ENCODE measurements around the gene LYPD6B. TPM values are rescaled to one million over a fixed set of nuclear protein-coding genes. Genes with fewer than 3 reads are reported as not detected.

LYPD6B gene
- total RNA-seq, 2 donors from 2014 or later, result not detected

DNA sequence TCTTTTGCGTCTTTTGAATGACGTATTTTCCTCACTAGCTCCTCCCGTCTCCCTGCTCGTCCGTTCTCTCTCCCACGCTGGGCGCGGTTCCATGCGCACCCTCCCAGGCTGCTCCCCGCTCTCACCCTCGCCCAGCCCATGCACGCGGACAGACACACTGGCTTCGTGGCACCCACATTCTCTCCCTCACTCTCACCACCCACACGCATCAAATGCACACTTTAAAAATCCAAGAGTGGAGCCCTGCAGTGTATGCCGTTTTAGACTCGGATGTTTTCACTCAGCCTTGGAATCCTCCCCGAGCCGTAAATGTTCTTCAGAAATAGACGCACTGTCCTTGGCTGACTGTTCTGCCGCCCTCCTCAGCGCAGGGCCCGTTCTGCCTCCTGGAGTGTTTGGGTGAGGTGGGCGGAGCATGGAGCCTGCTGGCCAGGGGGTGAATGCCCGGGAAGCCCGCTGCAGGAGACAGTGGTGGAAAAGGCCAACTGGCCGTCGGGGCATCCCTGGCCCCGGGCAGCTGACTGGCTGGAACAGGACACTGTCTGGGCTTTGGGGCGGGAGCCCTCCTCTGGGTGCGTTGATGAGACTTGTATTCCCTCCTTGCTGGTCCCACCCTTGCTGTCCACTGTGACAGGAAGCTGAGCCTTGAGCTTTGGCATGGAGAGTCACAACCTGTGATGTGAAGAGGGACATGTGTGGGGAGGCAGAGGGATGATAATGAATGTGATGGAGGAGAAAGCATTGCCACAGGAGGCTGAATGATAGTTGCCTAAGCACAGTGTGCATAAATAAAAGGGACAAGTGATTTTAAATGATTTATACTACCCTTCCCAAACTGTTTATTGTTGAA is 35.4 kb upstream of the LYPD6B start:
- peaks cover 12 to 15% of the 10 kb centered on the region in 2 donors for H3K27me3 Mint-ChIP-seq
- H3K36me3 Mint-ChIP-seq, result no peaks in the 10 kb centered on the region
- no peaks in the 10 kb centered on the region for H3K9me3 Mint-ChIP-seq

DNA sequence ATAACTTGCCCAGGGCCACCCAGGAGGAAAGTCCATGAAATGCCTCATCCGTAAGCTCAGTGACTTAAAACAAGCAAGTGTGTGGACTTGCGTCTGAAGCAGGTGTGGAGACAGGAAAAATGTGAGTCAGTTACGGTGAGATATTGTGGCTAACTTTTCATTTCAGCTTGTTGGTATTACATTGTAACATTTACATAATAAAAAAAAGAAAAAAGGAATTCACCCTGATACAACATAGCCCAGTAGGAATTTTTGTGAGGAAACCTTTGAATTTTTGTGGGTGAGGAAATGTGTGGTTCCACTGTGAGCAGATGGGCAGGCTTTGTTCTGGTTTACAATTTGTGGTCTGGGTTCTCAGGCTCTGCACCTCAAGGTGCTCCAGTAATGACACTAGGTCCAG is 33.7 kb upstream of the LYPD6B start:
- no peaks in the 10 kb centered on the region for H3K4me1 Mint-ChIP-seq (ENCODE audit: low read depth in 2 of 2)
- DNase-seq (ENCODE audit: low spot score), result no peak
- peaks cover 15% of the 10 kb centered on the region in 2 donors for H3K27me3 Mint-ChIP-seq
- ATAC-seq, result no peak
- no peak overlapping the region for H3K27ac Mint-ChIP-seq
- no peak overlapping the region for H3K4me3 Mint-ChIP-seq
- no peaks in the 10 kb centered on the region for H3K36me3 Mint-ChIP-seq
- no peaks in the 10 kb centered on the region for H3K9me3 Mint-ChIP-seq

More for the DNA sequence above, 35.4 kb upstream of the LYPD6B start:
- no peak for ATAC-seq
- H3K4me3 Mint-ChIP-seq, result no peak overlapping the region
- DNase-seq (ENCODE audit: low spot score), result no peak
- no peaks in the 10 kb centered on the region for H3K4me1 Mint-ChIP-seq (ENCODE audit: low read depth in 2 of 2)
- no peak overlapping the region for H3K27ac Mint-ChIP-seq

DNA sequence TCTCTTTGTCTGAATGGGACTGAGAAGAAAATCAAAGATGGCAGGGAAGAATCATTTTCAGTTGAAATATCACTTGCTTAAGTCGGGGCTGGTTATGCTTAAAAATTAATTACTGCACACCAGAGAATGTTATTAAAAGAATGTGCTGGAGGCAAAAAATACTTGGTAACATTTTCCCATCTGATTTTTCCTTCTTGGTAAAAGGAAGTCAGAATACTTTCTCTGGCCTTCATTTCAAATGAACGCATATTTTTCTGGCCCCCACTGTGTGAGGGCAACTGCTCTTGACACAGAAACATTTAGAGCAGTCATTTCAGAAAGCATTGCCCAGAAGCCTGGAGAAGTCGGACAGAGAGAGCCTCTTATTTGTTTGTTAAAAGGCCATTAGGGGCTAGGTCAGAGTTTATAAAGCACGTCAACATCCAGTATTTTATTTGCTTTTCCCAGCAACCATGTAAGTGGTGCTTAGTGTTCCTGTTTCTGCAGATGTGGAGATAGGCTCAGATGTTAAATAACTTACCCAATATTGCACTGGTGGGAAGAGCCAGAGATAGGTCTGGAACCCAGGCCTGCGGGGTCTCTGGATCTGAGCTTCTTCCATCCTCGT is 32.9 kb upstream of the LYPD6B start:
- Mint-ChIP-seq H3K4me3 (no peak overlapping the region), H3K27me3 (peaks cover 15% of the 10 kb centered on the region in 2 donors), H3K27ac (no peak overlapping the region), H3K4me1 (ENCODE audit: low read depth in 2 of 2) (no peaks in the 10 kb centered on the region), H3K9me3 (no peaks in the 10 kb centered on the region), H3K36me3 (no peaks in the 10 kb centered on the region)
- DNase-seq (ENCODE audit: low spot score) (no peak), ATAC-seq (no peak)

DNA sequence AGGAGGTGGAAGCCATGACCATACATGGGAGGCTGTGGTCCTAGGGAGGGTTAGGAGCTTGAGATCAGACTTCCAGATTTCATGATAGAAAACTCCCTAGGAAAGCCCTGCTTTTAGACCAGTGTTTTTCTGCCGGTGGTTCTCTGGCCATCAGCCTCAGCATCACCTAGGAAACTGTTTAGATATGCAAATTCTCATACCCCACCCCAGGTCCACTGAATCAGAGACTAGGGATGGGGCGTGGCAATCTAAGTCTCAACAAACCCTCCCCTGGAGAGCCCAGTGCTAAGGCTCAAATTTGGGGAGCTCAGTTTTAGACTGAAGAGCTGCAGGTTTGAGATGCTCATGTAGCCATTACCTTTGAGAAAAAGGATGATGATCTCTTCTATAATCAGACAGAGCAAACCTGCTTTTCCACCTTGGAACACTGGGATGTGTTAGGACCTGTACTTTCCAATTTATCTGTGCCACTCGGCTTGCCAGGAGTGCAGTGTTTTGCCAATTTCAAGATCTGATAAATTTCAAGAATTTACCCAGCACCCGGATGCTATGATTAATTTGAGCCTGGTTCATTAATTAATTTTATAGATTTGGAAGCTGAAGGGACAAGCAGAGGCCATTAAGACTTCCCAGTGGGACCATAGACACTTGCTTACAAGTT is 31.5 kb upstream of the LYPD6B start:
- Mint-ChIP-seq H3K9me3 (no peaks in the 10 kb centered on the region), H3K36me3 (no peaks in the 10 kb centered on the region)

DNA sequence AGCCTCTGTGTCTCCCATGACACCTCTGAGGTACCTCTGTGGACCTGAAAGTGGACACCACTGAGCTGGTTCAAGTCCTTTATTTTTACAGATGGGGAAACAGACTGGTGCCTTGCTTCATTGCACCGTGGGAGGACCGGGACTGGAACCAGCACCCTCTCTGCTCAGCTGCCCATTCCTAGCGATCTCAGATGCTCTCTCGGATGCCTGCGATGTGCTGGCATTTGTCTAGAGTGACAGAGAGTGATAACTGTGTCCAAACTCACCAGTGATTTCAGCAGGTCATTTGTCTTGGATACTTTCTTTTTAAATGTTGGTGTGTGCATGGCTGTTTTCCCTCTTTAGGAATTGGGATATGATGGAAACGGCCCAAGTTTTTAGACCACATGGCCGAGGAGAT is 30.1 kb upstream of the LYPD6B start:
- Mint-ChIP-seq H3K4me1 (ENCODE audit: low read depth in 2 of 2) (no peaks in the 10 kb centered on the region), H3K9me3 (no peaks in the 10 kb centered on the region), H3K36me3 (no peaks in the 10 kb centered on the region), H3K27ac (no peak overlapping the region), H3K4me3 (no peak overlapping the region), H3K27me3 (peaks cover 8 to 10% of the 10 kb centered on the region in 2 donors)
- ATAC-seq, result no peak
- DNase-seq (ENCODE audit: low spot score), result no peak

More for the DNA sequence above, 31.5 kb upstream of the LYPD6B start:
- H3K27ac Mint-ChIP-seq, result no peak overlapping the region
- no peaks in the 10 kb centered on the region for H3K4me1 Mint-ChIP-seq (ENCODE audit: low read depth in 2 of 2)
- H3K4me3 Mint-ChIP-seq, result no peak overlapping the region
- peaks cover 10 to 15% of the 10 kb centered on the region in 2 donors for H3K27me3 Mint-ChIP-seq
- DNase-seq (ENCODE audit: low spot score) (no peak), ATAC-seq (no peak)

DNA sequence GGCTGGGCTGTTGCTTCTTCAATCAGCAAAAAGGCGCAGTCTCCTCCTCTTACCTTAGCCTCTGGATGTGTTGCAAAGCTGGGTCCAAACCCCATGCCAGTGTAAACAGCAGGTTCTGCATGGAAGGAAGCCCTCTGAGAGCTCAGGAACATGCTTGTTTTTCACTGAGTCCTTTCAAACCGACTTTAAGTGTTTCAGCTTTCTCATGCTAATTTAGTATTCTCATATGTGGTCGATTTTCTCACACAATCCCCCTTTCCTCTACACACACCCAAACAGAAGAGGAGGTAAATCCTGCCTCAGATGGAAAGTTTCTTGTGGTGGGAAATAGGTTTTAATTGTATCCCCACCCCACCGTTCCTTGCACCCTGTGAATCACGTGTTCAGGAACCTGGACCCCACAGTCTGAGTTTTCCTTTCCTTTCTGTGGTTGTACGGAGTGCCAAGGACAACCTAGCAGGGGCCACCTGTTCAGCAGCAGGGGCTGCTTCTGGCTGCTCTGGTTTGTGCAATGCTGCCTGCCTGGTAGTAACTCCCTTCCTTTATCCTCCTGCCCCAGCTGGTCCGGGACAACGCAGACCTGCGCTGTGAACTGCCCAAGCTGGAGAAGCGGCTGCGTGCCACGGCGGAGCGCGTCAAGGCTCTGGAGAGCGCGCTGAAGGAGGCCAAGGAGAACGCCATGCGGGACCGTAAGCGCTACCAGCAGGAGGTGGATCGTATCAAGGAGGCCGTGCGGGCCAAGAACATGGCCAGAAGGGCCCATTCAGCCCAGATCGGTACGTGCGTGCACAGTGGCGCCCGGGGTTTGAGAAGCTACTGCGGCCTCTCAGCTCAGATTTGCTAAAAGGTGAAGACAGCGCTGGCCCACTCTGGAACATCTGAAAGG is 28.7 kb upstream of the LYPD6B start:
- Mint-ChIP-seq H3K27ac (no peak overlapping the region), H3K36me3 (no peaks in the 10 kb centered on the region), H3K27me3 (peaks cover 8 to 10% of the 10 kb centered on the region in 2 donors), H3K4me1 (ENCODE audit: low read depth in 2 of 2) (no peaks in the 10 kb centered on the region), H3K9me3 (no peaks in the 10 kb centered on the region), H3K4me3 (no peak overlapping the region)
- ATAC-seq (no peak), DNase-seq (ENCODE audit: low spot score) (no peak)

DNA sequence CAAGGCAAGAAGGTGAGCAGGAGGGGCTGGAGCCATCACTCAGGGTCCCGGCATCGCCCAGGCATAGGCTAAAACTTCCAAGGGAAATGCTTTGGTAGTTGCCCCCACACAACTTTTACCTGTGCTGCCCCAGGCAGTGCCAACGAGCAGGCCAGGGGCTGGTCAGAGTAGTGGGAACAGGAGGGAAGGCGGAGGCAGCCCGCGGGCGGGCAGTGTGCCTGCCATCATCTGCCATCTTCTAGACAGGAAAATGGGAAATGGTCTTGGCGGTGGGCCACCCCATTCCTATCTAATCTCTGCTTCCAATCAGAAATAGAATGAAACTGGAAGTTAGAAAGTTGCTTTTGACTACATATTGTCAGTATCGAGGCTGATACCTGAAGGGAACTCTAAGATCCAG is 26.0 kb upstream of the LYPD6B start:
- Mint-ChIP-seq H3K9me3 (no peaks in the 10 kb centered on the region), H3K27ac (no peak overlapping the region)
- DNase-seq (ENCODE audit: low spot score), result no peak

DNA sequence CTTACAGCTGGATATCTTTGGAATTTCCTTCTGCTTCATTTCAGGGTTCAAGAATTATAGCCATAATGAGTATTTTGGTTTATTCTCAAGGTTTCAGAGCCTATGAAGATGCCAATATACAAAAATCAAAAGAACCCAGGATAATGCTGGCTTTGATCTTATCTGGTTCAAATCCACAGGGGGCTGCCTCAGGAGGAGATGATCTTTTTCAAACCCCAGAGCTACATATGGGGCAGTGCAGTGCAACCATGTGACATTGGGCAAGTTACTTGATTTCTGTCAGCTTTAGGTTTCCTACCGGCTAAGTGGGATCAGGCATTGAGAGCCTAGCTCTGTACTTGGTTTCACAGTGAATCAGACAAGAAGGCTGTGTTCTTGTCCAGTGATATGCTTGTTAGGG is 23.0 kb upstream of the LYPD6B start:
- Mint-ChIP-seq H3K4me1 (ENCODE audit: low read depth in 2 of 2) (peaks cover 0 to 9% of the 10 kb centered on the region in 2 donors), H3K36me3 (no peaks in the 10 kb centered on the region), H3K27ac (no peak overlapping the region), H3K27me3 (peaks cover 17 to 23% of the 10 kb centered on the region in 2 donors), H3K4me3 (no peak overlapping the region), H3K9me3 (no peaks in the 10 kb centered on the region)
- ATAC-seq, result no peak
- no peak for DNase-seq (ENCODE audit: low spot score)

More for the DNA sequence above, 26.0 kb upstream of the LYPD6B start:
- H3K4me3 Mint-ChIP-seq, result no peak overlapping the region
- peaks cover 20 to 21% of the 10 kb centered on the region in 2 donors for H3K27me3 Mint-ChIP-seq
- peaks cover 0 to 9% of the 10 kb centered on the region in 2 donors for H3K4me1 Mint-ChIP-seq (ENCODE audit: low read depth in 2 of 2)
- no peak for ATAC-seq
- no peaks in the 10 kb centered on the region for H3K36me3 Mint-ChIP-seq

DNA sequence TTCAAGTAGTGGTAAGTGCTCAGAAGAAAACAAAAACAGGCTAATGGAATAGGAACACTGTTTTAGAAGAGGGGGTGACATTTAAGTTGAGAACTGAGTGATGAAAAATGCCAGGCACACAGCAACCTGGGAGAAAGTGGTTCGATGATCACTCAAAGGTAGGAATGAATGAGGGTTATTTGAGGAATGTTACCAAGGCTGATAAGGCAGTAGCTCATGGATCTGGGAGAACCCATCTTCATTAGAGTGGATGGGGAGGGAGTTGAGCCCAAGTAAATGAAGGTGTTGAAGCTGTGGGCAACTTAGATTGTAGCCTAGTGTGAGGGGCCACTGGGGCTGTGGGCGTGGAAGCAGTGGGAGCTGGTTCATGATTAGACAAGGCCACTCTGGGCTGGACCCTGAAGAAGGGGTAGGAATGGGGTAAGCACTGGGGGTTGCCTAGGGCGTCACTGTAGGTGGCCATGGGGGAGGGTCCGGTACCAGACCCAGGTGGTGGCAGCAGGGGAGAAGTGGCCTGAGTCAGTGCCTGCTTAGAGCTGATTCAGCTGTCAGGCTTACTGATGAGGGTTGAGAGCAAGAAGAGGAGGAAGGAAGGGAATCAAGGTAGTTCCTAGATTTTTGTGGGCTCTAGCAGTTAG is 22.5 kb upstream of the LYPD6B start:
- H3K27ac Mint-ChIP-seq, result no peak overlapping the region
- peak in 1 of 2 donors; percentile 52 for ATAC-seq
- H3K4me3 Mint-ChIP-seq, result no peak overlapping the region
- peaks cover 0 to 9% of the 10 kb centered on the region in 2 donors for H3K4me1 Mint-ChIP-seq (ENCODE audit: low read depth in 2 of 2)
- no peaks in the 10 kb centered on the region for H3K9me3 Mint-ChIP-seq
- no peaks in the 10 kb centered on the region for H3K36me3 Mint-ChIP-seq
- DNase-seq (ENCODE audit: low spot score), result no peak
- peaks cover 17 to 23% of the 10 kb centered on the region in 2 donors for H3K27me3 Mint-ChIP-seq

DNA sequence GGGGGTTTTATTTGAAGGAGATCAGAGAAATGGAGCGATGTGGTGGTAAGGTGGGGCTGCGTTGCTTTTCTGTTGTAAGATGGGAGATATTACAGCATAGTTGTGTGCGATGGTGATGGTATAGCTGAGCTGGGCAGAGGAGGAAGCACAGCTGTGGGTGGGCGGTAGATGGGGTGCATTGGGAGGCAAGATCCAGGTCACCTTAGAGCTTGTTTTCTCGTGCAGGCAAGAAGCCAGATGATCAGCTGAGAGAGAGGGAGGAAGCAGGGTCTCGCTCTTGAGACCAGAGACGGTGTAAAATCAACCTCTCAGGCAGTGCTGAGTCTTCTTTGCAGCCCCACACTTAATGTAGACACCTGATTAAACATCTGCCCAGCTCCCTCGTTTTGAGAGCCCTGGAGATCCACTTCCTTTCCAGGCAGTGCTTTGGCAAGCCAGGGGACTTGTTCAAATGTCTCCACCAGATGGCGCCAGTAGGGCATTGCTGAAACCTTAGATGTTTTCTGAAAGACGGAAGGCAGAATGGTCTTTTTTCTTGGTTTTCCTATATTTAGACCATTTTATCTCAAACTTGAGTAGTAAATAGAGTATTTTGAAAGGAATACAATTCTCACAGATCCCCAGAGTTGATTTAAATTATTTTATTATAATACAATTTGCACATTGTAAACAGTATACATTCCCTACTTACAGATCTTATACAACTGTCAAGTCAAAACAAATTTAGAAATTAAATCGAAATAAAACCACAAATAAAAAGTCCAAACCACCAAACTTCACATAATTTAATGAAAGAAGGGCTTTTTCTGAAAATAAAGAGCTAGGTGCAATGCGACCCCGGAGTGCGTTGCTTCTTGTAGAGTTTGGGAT is 21.1 kb upstream of the LYPD6B start:
- H3K4me3 Mint-ChIP-seq, result no peak overlapping the region
- peaks cover 17 to 23% of the 10 kb centered on the region in 2 donors for H3K27me3 Mint-ChIP-seq
- ATAC-seq (peak in 1 of 2 donors; percentile 63), DNase-seq (ENCODE audit: low spot score) (peak; percentile 75)
- H3K9me3 Mint-ChIP-seq, result no peaks in the 10 kb centered on the region
- no peaks in the 10 kb centered on the region for H3K36me3 Mint-ChIP-seq
- H3K4me1 Mint-ChIP-seq (ENCODE audit: low read depth in 2 of 2), result peaks cover 0 to 9% of the 10 kb centered on the region in 2 donors
- H3K27ac Mint-ChIP-seq, result no peak overlapping the region

DNA sequence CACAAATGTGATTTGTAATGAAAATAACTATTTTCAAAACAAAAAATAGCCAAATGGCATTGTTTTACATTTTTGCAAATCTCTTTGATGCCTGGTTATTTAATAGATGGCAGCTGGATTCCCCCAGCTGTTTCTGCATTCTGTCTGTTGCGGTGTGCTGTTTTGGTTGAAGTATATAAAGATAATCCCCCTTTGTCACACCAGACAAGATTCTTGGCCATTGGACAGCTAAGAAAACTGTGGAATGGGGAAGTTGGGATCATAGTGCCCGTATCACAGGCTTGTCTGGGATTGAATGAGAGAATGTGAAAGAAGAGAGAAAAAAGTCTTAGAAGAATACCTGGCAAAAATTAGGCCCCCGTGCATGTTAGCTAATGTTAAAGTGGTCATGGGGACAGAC is 19.5 kb upstream of the LYPD6B start:
- no peak overlapping the region for H3K4me3 Mint-ChIP-seq
- ATAC-seq (no peak), DNase-seq (ENCODE audit: low spot score) (no peak)
- H3K36me3 Mint-ChIP-seq, result no peaks in the 10 kb centered on the region
- H3K27me3 Mint-ChIP-seq, result peaks cover 17 to 23% of the 10 kb centered on the region in 2 donors
- no peaks in the 10 kb centered on the region for H3K9me3 Mint-ChIP-seq
- peaks cover 0 to 9% of the 10 kb centered on the region in 2 donors for H3K4me1 Mint-ChIP-seq (ENCODE audit: low read depth in 2 of 2)
- no peak overlapping the region for H3K27ac Mint-ChIP-seq

DNA sequence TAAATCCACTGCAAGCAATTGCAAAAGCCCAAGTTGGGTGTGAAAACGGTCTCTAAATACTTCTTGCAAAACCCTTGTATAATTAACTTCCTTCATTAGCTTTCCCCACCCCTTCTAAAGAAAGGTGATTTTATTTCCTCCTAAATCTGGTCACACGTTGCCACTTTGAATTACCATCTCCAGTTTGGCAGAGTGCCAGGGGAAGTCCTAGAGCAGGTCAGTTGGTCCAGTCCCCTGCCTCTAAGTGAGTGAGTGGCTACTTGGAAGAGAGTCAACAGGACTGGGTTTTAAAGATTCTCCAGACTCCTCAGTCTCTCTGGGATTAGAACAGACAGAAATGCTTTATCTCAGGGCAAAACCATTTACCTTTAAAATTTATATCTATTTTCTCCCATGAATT is 18.7 kb upstream of the LYPD6B start:
- Mint-ChIP-seq H3K4me1 (ENCODE audit: low read depth in 2 of 2) (peaks cover 0 to 9% of the 10 kb centered on the region in 2 donors), H3K9me3 (no peaks in the 10 kb centered on the region), H3K36me3 (no peaks in the 10 kb centered on the region), H3K27me3 (peaks cover 21 to 23% of the 10 kb centered on the region in 2 donors), H3K27ac (no peak overlapping the region), H3K4me3 (no peak overlapping the region)
- ATAC-seq, result no peak
- no peak for DNase-seq (ENCODE audit: low spot score)

Measured in natural killer cell treated with Interleukin-12 subunit alpha and Interleukin-12 subunit beta and Interleukin-15 and Interleukin-18, amount 100 ng/mL, for 72 hours (primary cell).